PC-9 (cell line): ENCODE results near the gene IKBKE. TPM values are rescaled to one million over a fixed set of nuclear protein-coding genes. Genes with fewer than 3 reads are reported as not detected.

ENCODE experiments used
- BruUV-seq: library from RNA; stranded (reverse); fragments of 400-500 nt; replicated peaks from 2 replicates; lab custom pipeline; 2021; lab: Mats Ljungman, UMichigan
- CTCF ChIA-PET: fragments of 300-600 bp; sonication (Branson Sonifier 250); formaldehyde crosslinking; loops from one replicate; lab custom pipeline; 2022; ENCODE audit warnings: antibody characterized with exemption; lab: Charles Lee
- POLR2A ChIA-PET: fragments of 300-600 bp; sonication (Branson Sonifier 250); formaldehyde crosslinking; loops from one replicate; lab custom pipeline; 2022; ENCODE audit warnings: antibody characterized with exemption; ENCODE audit not compliant: unreplicated experiment; lab: Charles Lee
- DNase-seq, 2 experiments: peaks; one replicate each; pipeline versions ENCODE4 v3.0.0 to v3.0.0-alpha.2; 2015 to 2022; ENCODE audit warnings: mixed read lengths in 1 of 2
- H2AFZ ChIP-seq: fragments of 200-600 bp; sonication (generic); 2 replicates; pipeline ENCODE4 v1.8.1; 2017; ENCODE audit warnings: antibody characterized with exemption
- H3F3A ChIP-seq: fragments of 200-600 bp; sonication (generic); 2 replicates; pipeline ENCODE4 v1.8.1; 2017; ENCODE audit warnings: antibody characterized with exemption, mild to moderate bottlenecking, low read depth; ENCODE audit not compliant: insufficient read depth
- H3K27ac ChIP-seq: fragments of 200-600 bp; sonication (generic); 2 replicates; pipeline ENCODE4 v1.6.1; 2016; ENCODE audit warnings: mixed run types
- H3K27me3 ChIP-seq: fragments of 200-600 bp; sonication (generic); 2 replicates; pipeline ENCODE4 v1.6.1; 2016; ENCODE audit warnings: low read depth, mixed run types; ENCODE audit not compliant: insufficient read depth
- H3K36me3 ChIP-seq: fragments of 200-600 bp; sonication (generic); 2 replicates; pipeline ENCODE4 v1.6.1; 2016; ENCODE audit warnings: low read depth, mixed run types
- H3K4me1 ChIP-seq: fragments of 200-600 bp; sonication (generic); replicated peaks from 2 replicates; pipeline ENCODE4 v1.6.1; 2016; ENCODE audit warnings: mixed run types; ENCODE audit not compliant: insufficient read depth
- H3K4me2 ChIP-seq: fragments of 200-600 bp; sonication (generic); 2 replicates; pipeline ENCODE4 v1.6.1; 2017; ENCODE audit warnings: mixed run types
- H3K4me3 ChIP-seq: fragments of 200-600 bp; sonication (generic); 2 replicates; pipeline ENCODE4 v1.6.1; 2016; ENCODE audit warnings: mixed run types
- H3K79me2 ChIP-seq: fragments of 200-600 bp; sonication (generic); 2 replicates; pipeline ENCODE4 v1.6.1; 2017; ENCODE audit warnings: low read depth, mixed run types
- H3K9me2 ChIP-seq: fragments of 200-600 bp; sonication (generic); 2 replicates; pipeline ENCODE4 v1.8.1; 2017; ENCODE audit warnings: mild to moderate bottlenecking; ENCODE audit not compliant: insufficient read depth
- H3K9me3 ChIP-seq: fragments of 200-600 bp; sonication (generic); 2 replicates; pipeline ENCODE4 v1.8.1; 2016; ENCODE audit warnings: low read depth; ENCODE audit not compliant: insufficient read depth
- H4K20me1 ChIP-seq: fragments of 200-600 bp; sonication (generic); 2 replicates; pipeline ENCODE4 v1.8.1; 2017; ENCODE audit not compliant: insufficient read depth
- EZH2 ChIP-seq: fragments of 200-600 bp; sonication (generic); IDR thresholded peaks from 2 replicates; pipeline ENCODE4 v1.8.0; 2017; ENCODE audit warnings: antibody characterized with exemption, low read depth
- intact Hi-C: fragments of 100-400 bp; cut with micrococcal nuclease; formaldehyde crosslinking; loops from one replicate; pipeline ENCODE4 v1.10.0; 2022; ENCODE audit not compliant: unreplicated experiment
- total RNA-seq: library from RNA; stranded (reverse); gene quantifications from 2 replicates; pipeline ENCODE4 v1.2.3, GENCODE V29; 2021
- TF ChIP-seq, protein P1 (sequence below): fragments of 200-600 bp; sonication (generic); conservative IDR thresholded peaks from 2 replicates; pipeline ENCODE4 v1.6.1; 2017; ENCODE audit warnings: mixed run types, antibody characterized with exemption, mild to moderate bottlenecking, moderate library complexity

Gene IKBKE
- total RNA-seq, 1 experiment from 2014 or later, result 12.5 TPM

DNA sequence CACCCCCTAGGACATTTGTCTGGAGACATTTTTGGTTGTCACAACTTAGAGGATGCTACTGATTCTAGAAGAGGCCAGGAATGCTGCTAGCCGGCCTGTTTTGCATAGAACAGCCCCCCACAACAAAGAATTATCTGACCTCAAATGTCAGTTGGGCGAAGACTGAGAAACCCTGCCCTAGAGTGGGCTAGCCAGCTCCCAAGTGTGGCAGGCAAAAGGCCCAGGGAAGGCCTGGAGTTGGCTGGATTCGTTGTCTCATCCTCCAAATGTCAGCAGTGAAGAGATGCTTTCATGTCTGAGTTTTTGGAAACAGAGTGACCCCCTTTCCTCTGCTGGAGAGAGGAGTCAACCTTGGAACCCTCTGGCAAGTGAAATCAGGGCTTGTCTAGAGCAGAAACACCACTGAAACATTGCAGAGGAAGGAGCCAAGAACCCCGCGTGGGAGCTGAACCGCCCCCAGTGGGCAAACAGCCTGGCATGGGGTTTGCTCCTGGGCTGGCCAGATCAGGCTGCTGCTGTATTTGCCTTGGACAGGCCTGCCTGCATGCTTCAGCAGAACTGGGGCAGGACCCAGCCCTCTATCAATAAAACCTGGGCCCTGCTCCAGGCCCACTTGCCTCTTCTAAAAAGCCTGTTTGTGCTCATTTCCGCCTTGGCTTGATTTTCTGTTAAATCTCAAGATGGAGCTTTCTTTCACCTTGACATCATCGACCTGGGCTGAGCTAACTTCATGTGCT, 69.9 kb downstream of the IKBKE start:
- no peak overlapping the region for H3K4me3 ChIP-seq
- BruUV-seq, result no TSS peak
- TF ChIP-seq EZH2, result no peak
- TF ChIP-seq, protein P1, sequence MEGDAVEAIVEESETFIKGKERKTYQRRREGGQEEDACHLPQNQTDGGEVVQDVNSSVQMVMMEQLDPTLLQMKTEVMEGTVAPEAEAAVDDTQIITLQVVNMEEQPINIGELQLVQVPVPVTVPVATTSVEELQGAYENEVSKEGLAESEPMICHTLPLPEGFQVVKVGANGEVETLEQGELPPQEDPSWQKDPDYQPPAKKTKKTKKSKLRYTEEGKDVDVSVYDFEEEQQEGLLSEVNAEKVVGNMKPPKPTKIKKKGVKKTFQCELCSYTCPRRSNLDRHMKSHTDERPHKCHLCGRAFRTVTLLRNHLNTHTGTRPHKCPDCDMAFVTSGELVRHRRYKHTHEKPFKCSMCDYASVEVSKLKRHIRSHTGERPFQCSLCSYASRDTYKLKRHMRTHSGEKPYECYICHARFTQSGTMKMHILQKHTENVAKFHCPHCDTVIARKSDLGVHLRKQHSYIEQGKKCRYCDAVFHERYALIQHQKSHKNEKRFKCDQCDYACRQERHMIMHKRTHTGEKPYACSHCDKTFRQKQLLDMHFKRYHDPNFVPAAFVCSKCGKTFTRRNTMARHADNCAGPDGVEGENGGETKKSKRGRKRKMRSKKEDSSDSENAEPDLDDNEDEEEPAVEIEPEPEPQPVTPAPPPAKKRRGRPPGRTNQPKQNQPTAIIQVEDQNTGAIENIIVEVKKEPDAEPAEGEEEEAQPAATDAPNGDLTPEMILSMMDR, result no peak
- no peaks in the 10 kb centered on the region for H3K36me3 ChIP-seq
- no peaks in the 10 kb centered on the region for H3K27me3 ChIP-seq
- intact Hi-C loops, result loop anchor here (5.0 kb wide), 1 partner anchor 42 kb away; no protein-coding TSS in a partner anchor
- H4K20me1 ChIP-seq, result no peaks in the 10 kb centered on the region
- no peak overlapping the region for H3K27ac ChIP-seq
- H3K4me1 ChIP-seq, result no peaks in the 10 kb centered on the region
- no peaks in the 10 kb centered on the region for H3K9me3 ChIP-seq
- CTCF ChIA-PET, result interaction anchor here (1.0 kb wide), 1 partner anchor 75 kb away, joined by 3 read pairs; no protein-coding TSS in a partner anchor
- H2AFZ ChIP-seq, result no peak overlapping the region
- no peak for DNase-seq
- POLR2A ChIA-PET, result interaction anchor here (0.6 kb wide), 1 partner anchor 388 kb away, joined by 4 read pairs; no protein-coding TSS in a partner anchor
- H3K4me2 ChIP-seq, result no peak overlapping the region
- no peaks in the 10 kb centered on the region for H3K9me2 ChIP-seq
- H3K79me2 ChIP-seq, result no peaks in the 10 kb centered on the region
- H3F3A ChIP-seq, result no peaks in the 10 kb centered on the region

- no peaks in the 10 kb centered on the region for H4K20me1 ChIP-seq
- DNase-seq, result no peak
- no peaks in the 10 kb centered on the region for H3K9me2 ChIP-seq
- no peak overlapping the region for H2AFZ ChIP-seq
- H3K4me1 ChIP-seq, result no peaks in the 10 kb centered on the region
- no peaks in the 10 kb centered on the region for H3K27me3 ChIP-seq
- TF ChIP-seq EZH2, result no peak
- no peaks in the 10 kb centered on the region for H3K36me3 ChIP-seq
- no peaks in the 10 kb centered on the region for H3K9me3 ChIP-seq
- no peaks in the 10 kb centered on the region for H3K79me2 ChIP-seq
- H3K4me3 ChIP-seq, result no peak overlapping the region
- POLR2A ChIA-PET, result no interaction called here
- H3F3A ChIP-seq, result no peaks in the 10 kb centered on the region; the same call in 1 of the 2 replicates
- intact Hi-C loops, result loop anchor here (5.0 kb wide), 1 partner anchor 41 kb away; no protein-coding TSS in a partner anchor
- no peak overlapping the region for H3K27ac ChIP-seq
- CTCF ChIA-PET, result no interaction called here
- H3K4me2 ChIP-seq, result no peak overlapping the region
- BruUV-seq, result no TSS peak
Observed at GRCh38 chr1:206541236-206541833, 71.1 kb downstream of the IKBKE start.

GRCh38 chr1:206544562-206545257, 74.4 kb downstream of the IKBKE start:
- TF ChIP-seq EZH2, result no peak
- TF ChIP-seq, protein P1, result peak; percentile 92
- H3K27ac ChIP-seq, result no peak overlapping the region
- H3K79me2 ChIP-seq, result no peaks in the 10 kb centered on the region
- no peak overlapping the region for H3K4me2 ChIP-seq
- no peaks in the 10 kb centered on the region for H3K4me1 ChIP-seq
- peak in 1 of 2 experiments; percentile 73 for DNase-seq
- H3K36me3 ChIP-seq, result no peaks in the 10 kb centered on the region
- no peak overlapping the region for H3K4me3 ChIP-seq
- H4K20me1 ChIP-seq, result no peaks in the 10 kb centered on the region
- POLR2A ChIA-PET, result no interaction called here
- BruUV-seq, result no TSS peak
- no peaks in the 10 kb centered on the region; the same call in 1 of the 2 replicates for H3F3A ChIP-seq
- no peak overlapping the region for H2AFZ ChIP-seq
- intact Hi-C loops, result loop anchor here (2.0 to 5.0 kb wide), 2 partner anchors 32 to 38 kb away; no protein-coding TSS in a partner anchor
- CTCF ChIA-PET, result interaction anchor here (0.6 to 2.0 kb wide), 16 partner anchors 17 to 1158 kb away, joined by 3 to 10 read pairs (median 3); partner anchors contain the start of genes IKBKE and IL19
- no peaks in the 10 kb centered on the region for H3K9me3 ChIP-seq
- no peaks in the 10 kb centered on the region for H3K27me3 ChIP-seq
- no peaks in the 10 kb centered on the region for H3K9me2 ChIP-seq
